ENCODE measurements around the gene FYN.

Gene FYN

DNA sequence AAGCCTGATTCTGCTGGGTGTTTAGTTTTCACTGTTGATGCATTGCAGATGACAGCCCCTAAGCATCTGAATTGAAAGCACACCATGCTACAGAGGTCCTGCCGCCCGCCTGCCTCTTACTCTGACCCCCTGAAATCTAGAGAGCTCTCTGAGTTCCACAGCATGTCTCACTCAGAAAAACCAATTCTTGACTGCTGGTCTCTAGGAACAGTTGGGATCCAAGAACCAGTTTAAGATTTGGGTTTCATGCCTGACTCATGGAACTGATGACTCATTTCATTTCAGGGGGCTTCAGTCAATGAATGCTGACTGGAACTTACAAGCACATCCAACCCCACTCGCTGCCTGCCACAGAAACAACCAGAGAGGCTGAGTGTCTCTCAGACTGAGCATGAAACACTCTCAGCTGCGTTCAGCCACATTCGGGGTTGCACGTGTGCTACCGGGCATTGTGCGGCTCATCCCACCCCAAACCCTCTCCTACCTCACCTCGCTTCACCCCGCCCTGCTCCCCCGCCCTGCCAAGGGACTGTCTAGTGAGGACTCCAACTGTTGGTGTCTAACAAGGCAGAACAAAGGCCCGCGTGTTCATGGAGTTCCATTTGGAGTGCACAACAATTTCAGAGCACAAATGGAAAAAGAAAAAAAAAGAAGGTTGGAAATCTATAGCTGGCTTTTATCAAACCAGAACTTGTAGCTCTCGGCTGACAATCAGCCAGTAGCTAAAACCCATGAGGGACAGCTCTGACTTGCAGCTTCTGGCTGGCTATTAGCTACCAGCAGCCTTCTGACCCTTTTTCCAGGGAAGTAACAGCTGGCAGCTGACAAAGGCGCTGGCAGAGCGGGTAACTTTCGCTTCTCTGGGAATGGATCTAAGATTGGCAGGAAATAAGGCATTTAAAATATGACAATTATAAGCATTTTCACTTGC, 247.5 kb downstream of the FYN start:
- TF ChIP-seq, protein P1, sequence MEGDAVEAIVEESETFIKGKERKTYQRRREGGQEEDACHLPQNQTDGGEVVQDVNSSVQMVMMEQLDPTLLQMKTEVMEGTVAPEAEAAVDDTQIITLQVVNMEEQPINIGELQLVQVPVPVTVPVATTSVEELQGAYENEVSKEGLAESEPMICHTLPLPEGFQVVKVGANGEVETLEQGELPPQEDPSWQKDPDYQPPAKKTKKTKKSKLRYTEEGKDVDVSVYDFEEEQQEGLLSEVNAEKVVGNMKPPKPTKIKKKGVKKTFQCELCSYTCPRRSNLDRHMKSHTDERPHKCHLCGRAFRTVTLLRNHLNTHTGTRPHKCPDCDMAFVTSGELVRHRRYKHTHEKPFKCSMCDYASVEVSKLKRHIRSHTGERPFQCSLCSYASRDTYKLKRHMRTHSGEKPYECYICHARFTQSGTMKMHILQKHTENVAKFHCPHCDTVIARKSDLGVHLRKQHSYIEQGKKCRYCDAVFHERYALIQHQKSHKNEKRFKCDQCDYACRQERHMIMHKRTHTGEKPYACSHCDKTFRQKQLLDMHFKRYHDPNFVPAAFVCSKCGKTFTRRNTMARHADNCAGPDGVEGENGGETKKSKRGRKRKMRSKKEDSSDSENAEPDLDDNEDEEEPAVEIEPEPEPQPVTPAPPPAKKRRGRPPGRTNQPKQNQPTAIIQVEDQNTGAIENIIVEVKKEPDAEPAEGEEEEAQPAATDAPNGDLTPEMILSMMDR (IDR thresholded peaks at IDR 0.05; ENCODE audit: low read length, missing control alignments) = no peak
- H3K4me3 ChIP-seq (replicated peaks; ENCODE audit: low read depth, low read length) = no peak overlapping the region
- DNase-seq (ENCODE audit: low read depth) = peak; percentile 42

DNA sequence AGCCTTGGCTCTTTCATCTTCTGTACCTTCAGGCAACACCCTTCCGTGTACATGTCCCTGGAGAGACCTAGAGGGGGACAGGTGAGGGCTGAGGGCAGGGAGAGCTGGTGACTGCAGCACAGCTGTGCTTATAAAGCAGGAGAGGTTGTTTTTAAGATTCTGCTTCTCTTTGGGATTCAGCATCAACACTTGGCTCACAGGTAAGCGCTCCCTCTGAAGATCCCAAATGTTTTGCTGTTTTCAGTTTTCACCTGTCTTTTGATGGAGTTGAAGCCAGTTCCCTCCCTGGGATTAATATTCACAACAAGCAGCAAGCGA, 248.2 kb downstream of the FYN start:
- TF ChIP-seq, protein P1 (IDR thresholded peaks at IDR 0.05; ENCODE audit: low read length, missing control alignments) = no peak
- no peak for DNase-seq (ENCODE audit: low read depth)
- no peak overlapping the region for H3K4me3 ChIP-seq (replicated peaks; ENCODE audit: low read depth, low read length)

DNA sequence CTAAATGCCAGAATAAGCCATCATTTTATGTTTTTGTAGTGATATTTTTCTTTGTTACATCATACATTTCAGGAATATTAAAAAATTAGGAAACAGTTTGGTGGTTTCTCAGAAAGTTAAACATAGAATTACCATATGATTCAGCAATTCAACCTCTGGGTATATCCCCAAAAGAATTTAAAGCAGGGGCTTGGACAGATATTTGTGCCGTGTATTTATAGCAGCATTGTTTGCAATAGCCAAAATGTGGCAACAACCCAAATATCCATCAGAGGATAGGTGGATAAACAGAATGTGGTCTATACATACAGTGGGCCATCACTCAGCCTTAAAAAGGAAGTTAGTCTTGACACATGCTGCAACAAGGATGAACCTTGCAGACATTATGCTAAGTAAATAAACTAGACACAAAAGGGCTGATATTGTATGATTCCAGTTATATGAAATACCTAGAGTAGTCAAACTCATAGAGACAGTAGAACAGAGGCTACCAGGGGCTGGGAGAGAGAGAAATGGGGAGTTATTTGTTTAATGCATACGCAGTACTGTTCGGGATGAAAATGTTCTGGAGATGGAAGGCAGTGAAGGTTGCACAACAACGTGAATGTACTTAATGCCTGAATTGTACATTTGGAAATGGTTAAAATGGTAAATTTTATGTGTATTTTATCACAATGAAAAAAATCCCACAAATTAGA, 248.7 kb downstream of the FYN start:
- H3K4me3 ChIP-seq (replicated peaks; ENCODE audit: low read depth, low read length) = no peak overlapping the region
- TF ChIP-seq, protein P1 (IDR thresholded peaks at IDR 0.05; ENCODE audit: low read length, missing control alignments) = no peak
- DNase-seq (ENCODE audit: low read depth) = no peak

DNA sequence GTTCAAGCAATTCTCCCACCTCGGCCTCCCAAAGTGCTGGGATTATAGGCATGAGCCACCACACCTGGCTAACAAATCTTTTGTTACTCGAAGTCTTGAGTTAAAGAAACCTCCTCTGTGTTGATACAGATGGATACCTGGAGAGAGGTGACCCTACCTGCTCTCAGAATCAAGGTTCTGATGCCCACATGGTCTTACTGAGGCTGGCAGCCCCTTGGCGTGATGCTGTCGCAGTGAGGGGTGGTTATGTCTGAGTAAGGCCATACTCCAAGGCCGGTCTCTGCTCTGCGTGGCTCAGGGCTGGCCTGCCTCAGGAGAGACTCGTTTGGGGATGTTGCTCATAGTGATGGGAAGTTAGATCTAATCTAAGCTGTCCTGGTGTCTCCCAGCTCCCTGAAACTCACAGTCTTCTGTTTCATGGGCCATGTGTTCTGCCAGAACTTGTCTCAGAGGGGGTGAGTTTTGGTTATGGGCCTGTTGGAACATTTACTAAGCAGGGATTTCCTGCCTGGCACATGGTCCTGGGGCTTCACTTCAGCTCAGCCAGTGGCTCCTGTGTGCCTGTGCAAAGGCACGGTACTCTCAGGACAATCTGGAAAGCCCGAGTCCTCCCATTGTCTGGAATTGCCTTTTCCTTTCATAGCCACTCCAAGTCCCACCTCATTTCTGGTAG, 250.1 kb downstream of the FYN start:
- TF ChIP-seq, protein P1 (IDR thresholded peaks at IDR 0.05; ENCODE audit: low read length, missing control alignments) = no peak
- H3K4me3 ChIP-seq (replicated peaks; ENCODE audit: low read depth, low read length) = no peak overlapping the region
- DNase-seq (ENCODE audit: low read depth) = no peak

DNA sequence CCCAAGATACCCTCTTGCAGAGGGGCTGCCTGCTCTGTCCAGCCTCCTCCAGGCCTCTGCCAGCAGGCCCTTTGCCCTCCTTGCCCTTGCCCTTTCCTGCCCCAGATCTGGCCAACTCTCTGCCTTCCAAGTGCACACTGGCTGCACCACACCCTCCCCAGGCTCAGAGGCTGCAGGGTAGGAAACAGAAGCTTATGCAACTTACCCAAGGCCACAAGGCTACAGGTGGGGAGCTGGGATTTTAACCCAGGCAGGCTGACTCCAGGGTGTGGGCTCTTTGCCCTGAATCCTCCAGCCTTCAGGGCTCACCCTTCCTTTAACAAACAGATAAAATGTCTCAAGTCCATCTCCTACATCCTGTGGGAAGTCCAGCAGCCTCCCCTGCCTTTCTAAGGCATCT, 253.1 kb downstream of the FYN start:
- H3K4me3 ChIP-seq (replicated peaks; ENCODE audit: low read depth, low read length) = no peak overlapping the region
- TF ChIP-seq, protein P1 (IDR thresholded peaks at IDR 0.05; ENCODE audit: low read length, missing control alignments) = no peak
- no peak for DNase-seq (ENCODE audit: low read depth)

DNA sequence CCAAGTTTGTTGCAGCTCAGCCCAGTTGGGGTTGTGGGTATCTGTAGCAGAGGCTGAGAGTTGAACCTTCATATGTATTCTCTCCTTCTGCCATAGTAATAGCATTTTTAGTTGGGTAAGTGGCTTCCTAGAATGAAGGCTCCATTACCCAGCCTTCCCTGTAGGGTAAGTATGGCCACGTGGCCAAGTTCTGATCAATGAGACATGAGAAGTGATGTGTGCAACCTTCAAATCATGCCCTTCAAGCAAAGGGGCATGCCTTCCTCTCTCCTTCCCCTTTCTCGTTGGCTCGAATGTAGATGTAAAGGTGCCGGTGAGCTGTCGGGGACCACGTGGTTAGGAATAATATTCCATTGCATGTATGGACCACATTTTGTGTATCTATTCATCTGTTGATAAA, 254.8 kb downstream of the FYN start:
- H3K4me3 ChIP-seq (replicated peaks; ENCODE audit: low read depth, low read length) = no peak overlapping the region
- DNase-seq (ENCODE audit: low read depth) = no peak
- TF ChIP-seq, protein P1 (IDR thresholded peaks at IDR 0.05; ENCODE audit: low read length, missing control alignments) = no peak

Data from fibroblast of pulmonary artery (primary cell).